H1 (cell line): Measurements from ENCODE around the gene PDE8B. TPM values are rescaled to one million over a fixed set of nuclear protein-coding genes. Genes with fewer than 3 reads are reported as not detected.

Source experiments
- CTCF ChIA-PET: fragments of 300-600 bp; sonication (Branson Sonifier 250); formaldehyde crosslinking; loops from one replicate; lab custom pipeline; 2021; ENCODE audit not compliant: partially characterized antibody; lab: Charles Lee
- POLR2A ChIA-PET: fragments of 300-600 bp; sonication (Branson Sonifier 250); formaldehyde crosslinking; loops from one replicate; lab custom pipeline; 2021; ENCODE audit warnings: inconsistent platforms; ENCODE audit not compliant: partially characterized antibody; lab: Charles Lee
- DNase-seq, 2 experiments: peaks; one replicate each; pipeline versions ENCODE4 v3.0.0 to v3.0.0-alpha.2; 2010 to 2022; ENCODE audit warnings: low spot score in 2 of 2, low read depth in 1 of 2, mixed read lengths in 1 of 2
- FAIRE-seq: peaks from 2 replicates; lab custom pipeline; 2011; peaks lifted over from hg19 to GRCh38; lab: Jason Lieb, UNC
- H2AFZ ChIP-seq: 2 replicates; pipeline ENCODE4 v1.8.1; 2012; ENCODE audit warnings: low read length, inconsistent platforms
- H2AK5ac ChIP-seq: 2 replicates; pipeline ENCODE4 v1.6.1; 2013; ENCODE audit warnings: low read depth, low read length
- H2BK120ac ChIP-seq: replicated peaks from 2 replicates; pipeline ENCODE3; 2013; ENCODE audit warnings: low read depth, low read length, inconsistent platforms
- H2BK12ac ChIP-seq: 2 replicates; pipeline ENCODE4 v1.6.1; 2013; ENCODE audit warnings: low read depth, low read length
- H2BK15ac ChIP-seq: 2 replicates; pipeline ENCODE4 v1.6.1; 2013; ENCODE audit warnings: low read length
- H2BK20ac ChIP-seq: 2 replicates; pipeline ENCODE4 v1.6.1; 2013; ENCODE audit warnings: low read length
- H2BK5ac ChIP-seq: 2 replicates; pipeline ENCODE4 v1.6.1; 2013; ENCODE audit warnings: low read depth, low read length
- H3K14ac ChIP-seq: 2 replicates; pipeline ENCODE4 v1.6.1; 2013; ENCODE audit warnings: inconsistent platforms; ENCODE audit not compliant: insufficient read length
- H3K18ac ChIP-seq: 2 replicates; pipeline ENCODE4 v1.6.1; 2013; ENCODE audit warnings: low read length; ENCODE audit errors: extremely low read depth
- H3K23ac ChIP-seq: 2 replicates; pipeline ENCODE4 v1.6.1; 2013; ENCODE audit warnings: inconsistent platforms; ENCODE audit not compliant: insufficient read length
- H3K23me2 ChIP-seq: 2 replicates; pipeline ENCODE4 v1.6.1; 2013; ENCODE audit warnings: low read depth, low read length
- H3K27ac ChIP-seq: 2 replicates; pipeline ENCODE4 v1.6.1; 2011; ENCODE audit warnings: low read depth, low read length, inconsistent platforms
- H3K27me3 ChIP-seq, 4 experiments: replicated peaks in 1 of 4; 1 replicate in 1 of 4; 2 replicates in 3 of 4; pipeline versions ENCODE4 v1.6.1 to v1.8.1; 2011 to 2013; ENCODE audit warnings: low read length in 3 of 4, mild to moderate bottlenecking in 3 of 4, inconsistent platforms in 2 of 4, mixed read lengths in 2 of 4, moderate library complexity in 1 of 4; ENCODE audit not compliant: control insufficient read depth in 3 of 4, insufficient read depth in 3 of 4; ENCODE audit errors: extremely low read depth in 1 of 4
- H3K36me3 ChIP-seq, 4 experiments: 2 replicates each; pipeline versions ENCODE4 v1.6.1 to v1.8.1; 2011 to 2013; ENCODE audit warnings: mild to moderate bottlenecking in 4 of 4, low read length in 3 of 4, moderate library complexity in 2 of 4, control low read depth in 1 of 4, inconsistent platforms in 1 of 4; ENCODE audit not compliant: insufficient read depth in 4 of 4, control insufficient read depth in 2 of 4
- H3K4ac ChIP-seq: replicated peaks from 2 replicates; pipeline ENCODE3; 2013; ENCODE audit warnings: low read length, low read depth, mixed read lengths, inconsistent platforms; ENCODE audit not compliant: insufficient read length
- H3K4me1 ChIP-seq, 4 experiments: replicated peaks in 1 of 4; 1 replicate in 1 of 4; 2 replicates in 3 of 4; pipeline versions ENCODE4 v1.6.1 to v1.8.1; 2011 to 2013; ENCODE audit warnings: low read length in 3 of 4, inconsistent platforms in 2 of 4, mixed read lengths in 1 of 4; ENCODE audit not compliant: insufficient read depth in 4 of 4, control insufficient read depth in 3 of 4
- H3K4me2 ChIP-seq, 2 experiments: 2 replicates each; pipeline versions ENCODE4 v1.6.1 to v1.8.1; 2011 to 2013; ENCODE audit warnings: low read depth in 2 of 2, low read length in 2 of 2, control low read depth in 1 of 2, inconsistent platforms in 1 of 2, mild to moderate bottlenecking in 1 of 2; ENCODE audit not compliant: insufficient read depth in 1 of 2
- H3K4me3 ChIP-seq, 4 experiments: fragments of 200-600, 300-600 bp in 1 of 4; sonication (generic), shearing (Covaris generic), sonication (Bioruptor Twin) in 1 of 4; 2 replicates each; pipeline versions ENCODE4 v1.5.1 to v1.8.1; 2011 to 2016; ENCODE audit warnings: low read length in 4 of 4, low read depth in 3 of 4, control low read depth in 2 of 4, inconsistent platforms in 2 of 4, mild to moderate bottlenecking in 2 of 4, mixed read lengths in 1 of 4, moderate library complexity in 1 of 4; ENCODE audit not compliant: insufficient read depth in 2 of 4; ENCODE audit errors: extremely low read depth in 1 of 4
- H3K56ac ChIP-seq: replicated peaks from 2 replicates; pipeline ENCODE3; 2013; ENCODE audit warnings: low read depth, mild to moderate bottlenecking, mixed read lengths, low read length, inconsistent platforms; ENCODE audit not compliant: insufficient read length
- H3K79me1 ChIP-seq: 2 replicates; pipeline ENCODE4 v1.6.1; 2013; ENCODE audit warnings: low read depth, low read length, control low read depth
- H3K79me2 ChIP-seq, 2 experiments: 2 replicates each; pipeline versions ENCODE4 v1.6.1 to v1.8.1; 2012 to 2013; ENCODE audit warnings: low read length in 2 of 2, mild to moderate bottlenecking in 2 of 2, inconsistent platforms in 1 of 2; ENCODE audit not compliant: insufficient read depth in 2 of 2, control insufficient read depth in 1 of 2
- H3K9ac ChIP-seq, 4 experiments: replicated peaks in 1 of 4; 1 replicate in 1 of 4; 2 replicates in 3 of 4; pipeline versions ENCODE4 v1.6.1 to v1.8.1; 2011 to 2013; ENCODE audit warnings: low read depth in 3 of 4, low read length in 3 of 4, control low read depth in 2 of 4, mild to moderate bottlenecking in 2 of 4, moderate library complexity in 2 of 4, inconsistent platforms in 1 of 4; ENCODE audit errors: extremely low read depth in 1 of 4
- H3K9me3 ChIP-seq, 2 experiments: 2 replicates each; pipeline versions ENCODE4 v1.6.1 to v1.8.1; 2012 to 2013; ENCODE audit warnings: mild to moderate bottlenecking in 2 of 2, moderate library complexity in 2 of 2, control low read depth in 1 of 2, inconsistent platforms in 1 of 2, low read depth in 1 of 2, low read length in 1 of 2, mixed read lengths in 1 of 2; ENCODE audit not compliant: insufficient read depth in 2 of 2
- H4K20me1 ChIP-seq, 2 experiments: replicated peaks in 1 of 2; 2 replicates each; pipeline versions ENCODE3 to v1.8.1; 2011 to 2013; ENCODE audit warnings: inconsistent platforms in 2 of 2, low read length in 2 of 2, mild to moderate bottlenecking in 1 of 2; ENCODE audit not compliant: insufficient read depth in 2 of 2, control insufficient read depth in 1 of 2
- H4K5ac ChIP-seq: 2 replicates; pipeline ENCODE4 v1.6.1; 2013; ENCODE audit warnings: low read length, low read depth, mixed read lengths, inconsistent platforms; ENCODE audit not compliant: insufficient read length
- H4K8ac ChIP-seq: 2 replicates; pipeline ENCODE4 v1.8.0; 2013; ENCODE audit warnings: mild to moderate bottlenecking, moderate library complexity, low read length, inconsistent platforms; ENCODE audit not compliant: insufficient read depth; ENCODE audit errors: extremely low read depth
- H4K91ac ChIP-seq: replicated peaks from 2 replicates; pipeline ENCODE3; 2013; ENCODE audit warnings: low read length, mixed read lengths, inconsistent platforms; ENCODE audit not compliant: insufficient read length
- CREB1 ChIP-seq: IDR thresholded peaks from 2 replicates; pipeline ENCODE4 v1.6.1; 2012; ENCODE audit warnings: inconsistent platforms
- EZH2 ChIP-seq: fragments of 200-600 bp; sonication (generic); IDR thresholded peaks from 2 replicates; pipeline ENCODE4 v1.7.1; 2012; ENCODE audit warnings: low read depth, mild to moderate bottlenecking, moderate library complexity, low read length, inconsistent platforms; ENCODE audit not compliant: severe bottlenecking
- GABPA ChIP-seq: IDR thresholded peaks from 2 replicates; pipeline ENCODE4 v1.6.1; 2011; ENCODE audit warnings: mild to moderate bottlenecking, low read length, moderate library complexity, borderline replicate concordance; ENCODE audit not compliant: insufficient read depth
- JUND ChIP-seq: IDR thresholded peaks from 2 replicates; pipeline ENCODE4 v1.6.1; 2011; ENCODE audit warnings: mild to moderate bottlenecking, improper control_type of control experiment, low read length
- RAD21 ChIP-seq, 2 experiments: IDR thresholded peaks in 1 of 2; conservative IDR thresholded peaks in 1 of 2; 2 replicates each; pipeline ENCODE4 v1.6.1; 2011; ENCODE audit warnings: low read depth in 2 of 2, low read length in 2 of 2, improper control_type of control experiment in 1 of 2, inconsistent platforms in 1 of 2, mild to moderate bottlenecking in 1 of 2, moderate library complexity in 1 of 2
- SAP30 ChIP-seq: fragments of 300-600 bp; sonication (generic); IDR thresholded peaks from 2 replicates; pipeline ENCODE4 v1.7.1; 2012; ENCODE audit warnings: low read length, moderate library complexity, mild to moderate bottlenecking, inconsistent platforms; ENCODE audit not compliant: insufficient read depth, insufficient replicate concordance
- SIRT6 ChIP-seq: IDR thresholded peaks from one replicate; pipeline ENCODE4 v1.7.1; 2012; ENCODE audit warnings: low read length, inconsistent platforms
- SIX5 ChIP-seq: IDR thresholded peaks from 2 replicates; pipeline ENCODE4 v1.6.1; 2011; ENCODE audit warnings: mild to moderate bottlenecking, low read depth, low read length
- SP1 ChIP-seq: IDR thresholded peaks from 2 replicates; pipeline ENCODE4 v1.6.1; 2011; ENCODE audit warnings: low read depth, low read length
- SP2 ChIP-seq: IDR thresholded peaks from 2 replicates; pipeline ENCODE4 v1.6.1; 2012; ENCODE audit warnings: mild to moderate bottlenecking, low read length, inconsistent platforms
- WGBS, 2 experiments: shearing (Covaris generic) in 1 of 2; methylation state at CpG; one replicate each; pipeline versions ENCODE4 v1.1.6 to v1.1.7; 2013 to 2015; ENCODE audit warnings: low lambda C conversion rate in 2 of 2, mixed read lengths in 2 of 2, inconsistent platforms in 1 of 2, low coverage in 1 of 2, missing lambda C conversion rate in 1 of 2; ENCODE audit not compliant: insufficient replicate concordance in 2 of 2, insufficient coverage in 1 of 2, insufficient read length in 1 of 2; ENCODE audit errors: extremely low coverage in 1 of 2, missing lambda C conversion rate in 1 of 2; 5-methylcytosine and 5-hydroxymethylcytosine counted together
- polyA plus RNA-seq, 7 experiments: library from polyadenylated mRNA; depleted of rRNA in 3 of 7; stranded (reverse) in 5 of 7; unstranded in 2 of 7; fragments of >200 nt in 5 of 7; fragments of 200-250 nt in 2 of 7; gene quantifications; 1 replicate in 5 of 7; 2 replicates in 1 of 7; 4 replicates in 1 of 7; pipeline versions ENCODE4 v1.2.1 to v1.2.3, GENCODE V29; 2011 to 2013; ENCODE audit warnings: missing spikeins in 2 of 7, mixed read lengths in 2 of 7
- total RNA-seq: library from RNA; stranded (reverse); fragmentation: NEBNext Ultra II Directional; extraction: Animal tissue kit (Norgen Biotek cat#: 25700); gene quantifications from 2 replicates; pipeline ENCODE4 v1.2.1, GENCODE V29; 2021
- TF ChIP-seq, protein P1 (sequence below), 3 experiments: IDR thresholded peaks; 1 replicate in 2 of 3; 2 replicates in 1 of 3; pipeline versions ENCODE4 v1.5.1 to v1.6.1; 2011; ENCODE audit warnings: low read length in 3 of 3, mild to moderate bottlenecking in 3 of 3, inconsistent platforms in 2 of 3, low read depth in 1 of 3, moderate library complexity in 1 of 3; ENCODE audit not compliant: insufficient read depth in 1 of 3; ENCODE audit errors: control extremely low read depth in 1 of 3

Gene PDE8B
- total and polyA plus RNA-seq, 2 of the 8 experiments (the other 6 are each of a cell fraction or from before 2014, with no cell fraction given), result 0.32 to 1.1 TPM

DNA sequence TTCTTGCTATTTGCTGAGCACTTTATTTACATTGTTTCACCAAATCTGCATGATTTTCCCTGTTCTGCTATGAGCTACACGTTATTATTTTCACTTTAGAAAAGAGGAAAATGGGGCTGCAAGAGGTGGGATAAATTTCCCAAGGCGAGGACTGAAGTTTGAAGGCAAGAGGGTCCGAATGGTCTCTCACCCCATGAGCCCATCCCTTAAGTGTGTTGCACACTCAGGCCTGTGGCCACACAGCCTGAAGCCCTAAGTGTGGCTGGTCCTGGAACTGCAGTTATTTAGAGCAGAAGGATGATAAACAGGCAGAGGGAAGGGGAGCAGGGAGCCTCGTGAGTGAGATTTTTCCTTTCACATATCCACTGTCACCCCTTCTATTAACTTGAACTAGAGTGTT, 7.8 kb downstream of the PDE8B start:
- Histone ChIP-seq H2BK5ac (no peak overlapping the region), H3K4me3 (no peak overlapping the region), H4K91ac (no peak overlapping the region), H3K23ac (no peak overlapping the region), H3K79me2 (no peaks in the 10 kb centered on the region), H4K20me1 (no peaks in the 10 kb centered on the region), H2BK12ac (no peak overlapping the region), H2BK20ac (no peak overlapping the region), H3K9me3 (no peaks in the 10 kb centered on the region), H4K8ac (no peak overlapping the region), H3K27me3 (no peaks in the 10 kb centered on the region; a peak in 1 of 7 replicates), H3K4me1 (no peaks in the 10 kb centered on the region), H2AFZ (no peak overlapping the region), H3K18ac (no peak overlapping the region), H3K79me1 (no peaks in the 10 kb centered on the region), H3K27ac (no peak overlapping the region), H3K36me3 (no peaks in the 10 kb centered on the region), H3K9ac (no peak overlapping the region), H2BK120ac (no peak overlapping the region), H2AK5ac (no peak overlapping the region), H3K4ac (no peak overlapping the region), H3K56ac (no peak overlapping the region), H2BK15ac (no peak overlapping the region), H3K23me2 (no peaks in the 10 kb centered on the region), H3K14ac (no peak overlapping the region), H4K5ac (no peak overlapping the region), H3K4me2 (no peak overlapping the region)
- no peak for TF ChIP-seq SIRT6
- TF ChIP-seq RAD21 (IDR thresholded peaks at IDR 0.05 in 1 of 2, conservative IDR thresholded peaks at IDR 0.05 in 1 of 2; ENCODE audit: low read depth in 2 of 2, low read length in 2 of 2), result peak in 1 of 2 experiments; percentile 36; a peak in 1 of 4 replicates
- no peak for TF ChIP-seq GABPA
- TF ChIP-seq, protein P1, sequence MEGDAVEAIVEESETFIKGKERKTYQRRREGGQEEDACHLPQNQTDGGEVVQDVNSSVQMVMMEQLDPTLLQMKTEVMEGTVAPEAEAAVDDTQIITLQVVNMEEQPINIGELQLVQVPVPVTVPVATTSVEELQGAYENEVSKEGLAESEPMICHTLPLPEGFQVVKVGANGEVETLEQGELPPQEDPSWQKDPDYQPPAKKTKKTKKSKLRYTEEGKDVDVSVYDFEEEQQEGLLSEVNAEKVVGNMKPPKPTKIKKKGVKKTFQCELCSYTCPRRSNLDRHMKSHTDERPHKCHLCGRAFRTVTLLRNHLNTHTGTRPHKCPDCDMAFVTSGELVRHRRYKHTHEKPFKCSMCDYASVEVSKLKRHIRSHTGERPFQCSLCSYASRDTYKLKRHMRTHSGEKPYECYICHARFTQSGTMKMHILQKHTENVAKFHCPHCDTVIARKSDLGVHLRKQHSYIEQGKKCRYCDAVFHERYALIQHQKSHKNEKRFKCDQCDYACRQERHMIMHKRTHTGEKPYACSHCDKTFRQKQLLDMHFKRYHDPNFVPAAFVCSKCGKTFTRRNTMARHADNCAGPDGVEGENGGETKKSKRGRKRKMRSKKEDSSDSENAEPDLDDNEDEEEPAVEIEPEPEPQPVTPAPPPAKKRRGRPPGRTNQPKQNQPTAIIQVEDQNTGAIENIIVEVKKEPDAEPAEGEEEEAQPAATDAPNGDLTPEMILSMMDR (IDR thresholded peaks at IDR 0.05; ENCODE audit: control extremely low read depth in 1 of 3, insufficient read depth in 1 of 3, low read depth in 1 of 3, low read length in 3 of 3), result peak; percentile 29 to 61 (median 46); a peak in 3 of 4 replicates
- no peak for TF ChIP-seq EZH2
- TF ChIP-seq SAP30, result no peak
- no peak for TF ChIP-seq JUND
- no peak for TF ChIP-seq SIX5
- no peak for TF ChIP-seq CREB1
- no peak for TF ChIP-seq SP1
- TF ChIP-seq SP2, result no peak
- WGBS, 2 experiments, result 73% methylated on average over 4 of the region's 4 CpGs; no CpG with 5 or more reads in 1 of the 2 experiments
- peak; percentile 58 for FAIRE-seq
- POLR2A ChIA-PET, result no interaction called here
- CTCF ChIA-PET, result interaction anchor here (0.7 to 3.0 kb wide), 18 partner anchors 9 to 198 kb away, joined by 3 to 13 read pairs (median 5); no protein-coding TSS in a partner anchor
- no peak for DNase-seq
